ENCODE measurements around the gene STAT3.

DNA sequence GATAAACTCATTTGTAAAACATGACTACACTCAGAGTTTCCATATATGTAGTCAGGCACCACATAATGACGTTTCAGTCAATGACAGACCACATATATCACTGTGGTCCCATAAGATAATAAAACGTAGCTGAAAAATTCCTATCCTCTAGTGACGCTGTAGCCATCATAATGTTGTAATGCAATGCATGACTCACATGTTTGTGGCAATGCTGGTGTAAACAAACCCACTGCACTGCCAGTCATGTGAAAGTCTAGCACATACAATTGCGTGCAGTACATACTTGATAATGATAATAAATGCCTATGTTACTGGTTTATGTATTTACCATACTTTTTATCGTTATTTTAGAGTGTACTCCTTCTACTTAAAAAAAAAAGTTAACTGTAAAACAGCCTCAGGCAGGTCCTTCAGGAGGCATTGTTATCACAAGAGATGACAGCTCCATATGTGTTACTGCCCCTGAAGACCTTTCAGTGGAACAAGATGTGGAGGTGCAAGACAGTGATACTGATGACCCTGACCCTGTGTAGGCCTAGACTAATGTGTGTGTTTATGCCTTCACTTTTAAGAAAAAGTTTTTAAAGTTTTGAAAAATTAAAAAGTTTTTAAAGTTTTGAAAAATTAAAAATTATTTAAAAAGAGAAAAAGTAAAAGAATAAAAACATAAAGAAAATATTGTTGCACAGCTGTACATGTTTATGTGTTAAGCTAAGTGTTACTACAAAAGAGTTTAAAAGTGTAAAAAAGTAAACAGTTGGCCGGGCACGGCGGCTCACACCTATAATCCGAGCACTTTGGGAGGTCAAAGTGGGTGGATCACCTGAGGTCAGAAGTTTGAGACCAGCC, 121.1 kb downstream of the STAT3 start:
- TF ChIP-seq, protein P1, sequence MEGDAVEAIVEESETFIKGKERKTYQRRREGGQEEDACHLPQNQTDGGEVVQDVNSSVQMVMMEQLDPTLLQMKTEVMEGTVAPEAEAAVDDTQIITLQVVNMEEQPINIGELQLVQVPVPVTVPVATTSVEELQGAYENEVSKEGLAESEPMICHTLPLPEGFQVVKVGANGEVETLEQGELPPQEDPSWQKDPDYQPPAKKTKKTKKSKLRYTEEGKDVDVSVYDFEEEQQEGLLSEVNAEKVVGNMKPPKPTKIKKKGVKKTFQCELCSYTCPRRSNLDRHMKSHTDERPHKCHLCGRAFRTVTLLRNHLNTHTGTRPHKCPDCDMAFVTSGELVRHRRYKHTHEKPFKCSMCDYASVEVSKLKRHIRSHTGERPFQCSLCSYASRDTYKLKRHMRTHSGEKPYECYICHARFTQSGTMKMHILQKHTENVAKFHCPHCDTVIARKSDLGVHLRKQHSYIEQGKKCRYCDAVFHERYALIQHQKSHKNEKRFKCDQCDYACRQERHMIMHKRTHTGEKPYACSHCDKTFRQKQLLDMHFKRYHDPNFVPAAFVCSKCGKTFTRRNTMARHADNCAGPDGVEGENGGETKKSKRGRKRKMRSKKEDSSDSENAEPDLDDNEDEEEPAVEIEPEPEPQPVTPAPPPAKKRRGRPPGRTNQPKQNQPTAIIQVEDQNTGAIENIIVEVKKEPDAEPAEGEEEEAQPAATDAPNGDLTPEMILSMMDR (IDR thresholded peaks at IDR 0.05 in 2 of 3, conservative IDR thresholded peaks at IDR 0.05 in 1 of 3; ENCODE audit: borderline replicate concordance in 1 of 3, insufficient read depth in 1 of 3, low read depth in 2 of 3, low read length in 2 of 3), result no peak
- TF ChIP-seq POLR2A (IDR thresholded peaks at IDR 0.05; ENCODE audit: borderline replicate concordance, extremely low read depth, insufficient read depth, insufficient read length), result no peak
- no peak for TF ChIP-seq YY1 (IDR thresholded peaks at IDR 0.05; ENCODE audit: extremely low read depth, insufficient replicate concordance, low read depth, low read length)
- TF ChIP-seq EZH2 (IDR thresholded peaks at IDR 0.05), result no peak
- TF ChIP-seq, protein P2, sequence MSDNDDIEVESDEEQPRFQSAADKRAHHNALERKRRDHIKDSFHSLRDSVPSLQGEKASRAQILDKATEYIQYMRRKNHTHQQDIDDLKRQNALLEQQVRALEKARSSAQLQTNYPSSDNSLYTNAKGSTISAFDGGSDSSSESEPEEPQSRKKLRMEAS (IDR thresholded peaks at IDR 0.05), result no peak
- no peak for TF ChIP-seq ZNF274 (IDR thresholded peaks at IDR 0.05; ENCODE audit: low read depth, low read length)
- no peak for TF ChIP-seq TCF7L2 (IDR thresholded peaks at IDR 0.05; ENCODE audit: borderline replicate concordance, extremely low read depth, insufficient read depth, insufficient read length)
- TF ChIP-seq SRF (IDR thresholded peaks at IDR 0.05; ENCODE audit: low read depth), result no peak
- no peak for TF ChIP-seq ZFX (IDR thresholded peaks at IDR 0.05)
- no peak for TF ChIP-seq EZH2phosphoT487 (IDR thresholded peaks at IDR 0.05; ENCODE audit: borderline replicate concordance)
